DND-41 (cell line): Measurements from ENCODE around the gene EID2.

Experiments
- EZH2 ChIP-seq: IDR thresholded peaks from 3 replicates; pipeline ENCODE4 v1.6.1; 2012; ENCODE audit warnings: borderline replicate concordance, low read depth, mild to moderate bottlenecking, moderate library complexity, low read length, inconsistent platforms; ENCODE audit not compliant: severe bottlenecking
- TF ChIP-seq, protein P1 (sequence below): IDR thresholded peaks from 2 replicates; pipeline ENCODE4 v1.5.1; 2012; ENCODE audit warnings: borderline replicate concordance, low read length, moderate library complexity, mild to moderate bottlenecking; ENCODE audit not compliant: poor library complexity, severe bottlenecking; ENCODE audit errors: extremely low read depth

DNA sequence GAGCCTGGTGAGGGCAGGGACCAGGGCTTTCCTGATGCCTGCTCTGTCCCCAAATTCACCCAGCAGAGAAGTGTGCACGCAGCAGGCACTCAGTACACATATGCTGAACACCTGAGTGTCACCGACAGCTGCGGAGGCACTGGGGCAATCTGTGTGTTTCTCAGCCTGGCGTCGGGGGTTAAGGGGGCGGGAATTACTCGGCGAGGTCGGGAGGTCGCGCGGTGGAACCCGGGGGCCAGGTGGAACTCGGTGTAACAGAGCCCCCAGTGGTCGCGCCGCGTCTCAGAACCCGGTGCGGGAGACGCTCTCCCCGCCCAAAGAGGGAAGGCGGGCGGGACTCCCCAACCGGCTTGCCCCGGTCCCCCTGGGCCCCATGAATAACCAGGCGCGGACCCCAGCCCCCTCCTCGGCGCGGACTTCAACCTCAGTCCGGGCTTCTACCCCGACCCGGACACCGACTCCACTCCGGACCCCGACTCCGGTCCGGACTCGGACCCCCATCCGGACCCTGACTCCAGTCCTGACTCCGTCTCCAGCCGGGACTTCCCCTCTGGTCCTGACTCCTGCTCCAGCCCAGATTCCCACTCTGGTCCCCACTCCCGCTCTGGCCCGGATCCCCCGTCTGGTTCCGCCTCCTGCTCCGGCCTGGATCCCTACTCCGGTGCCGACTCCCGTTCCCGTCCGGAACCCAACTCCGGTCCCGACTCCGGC lies 25.0 kb downstream of the EID2 start, which contains the start of gene SELENOV:
- TF ChIP-seq, protein P1, sequence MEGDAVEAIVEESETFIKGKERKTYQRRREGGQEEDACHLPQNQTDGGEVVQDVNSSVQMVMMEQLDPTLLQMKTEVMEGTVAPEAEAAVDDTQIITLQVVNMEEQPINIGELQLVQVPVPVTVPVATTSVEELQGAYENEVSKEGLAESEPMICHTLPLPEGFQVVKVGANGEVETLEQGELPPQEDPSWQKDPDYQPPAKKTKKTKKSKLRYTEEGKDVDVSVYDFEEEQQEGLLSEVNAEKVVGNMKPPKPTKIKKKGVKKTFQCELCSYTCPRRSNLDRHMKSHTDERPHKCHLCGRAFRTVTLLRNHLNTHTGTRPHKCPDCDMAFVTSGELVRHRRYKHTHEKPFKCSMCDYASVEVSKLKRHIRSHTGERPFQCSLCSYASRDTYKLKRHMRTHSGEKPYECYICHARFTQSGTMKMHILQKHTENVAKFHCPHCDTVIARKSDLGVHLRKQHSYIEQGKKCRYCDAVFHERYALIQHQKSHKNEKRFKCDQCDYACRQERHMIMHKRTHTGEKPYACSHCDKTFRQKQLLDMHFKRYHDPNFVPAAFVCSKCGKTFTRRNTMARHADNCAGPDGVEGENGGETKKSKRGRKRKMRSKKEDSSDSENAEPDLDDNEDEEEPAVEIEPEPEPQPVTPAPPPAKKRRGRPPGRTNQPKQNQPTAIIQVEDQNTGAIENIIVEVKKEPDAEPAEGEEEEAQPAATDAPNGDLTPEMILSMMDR, result no peak
- TF ChIP-seq EZH2, result no peak
